GM19395 (cell line): ENCODE results near the gene AQP1.

Experiments
- ATAC-seq: cut with Tn5 transposase; IDR thresholded peaks from one replicate; pipeline ENCODE4 v1.9.1; 2021; ENCODE audit warnings: mild to moderate bottlenecking, moderate library complexity; ENCODE audit not compliant: unreplicated experiment

AQP1 gene

DNA sequence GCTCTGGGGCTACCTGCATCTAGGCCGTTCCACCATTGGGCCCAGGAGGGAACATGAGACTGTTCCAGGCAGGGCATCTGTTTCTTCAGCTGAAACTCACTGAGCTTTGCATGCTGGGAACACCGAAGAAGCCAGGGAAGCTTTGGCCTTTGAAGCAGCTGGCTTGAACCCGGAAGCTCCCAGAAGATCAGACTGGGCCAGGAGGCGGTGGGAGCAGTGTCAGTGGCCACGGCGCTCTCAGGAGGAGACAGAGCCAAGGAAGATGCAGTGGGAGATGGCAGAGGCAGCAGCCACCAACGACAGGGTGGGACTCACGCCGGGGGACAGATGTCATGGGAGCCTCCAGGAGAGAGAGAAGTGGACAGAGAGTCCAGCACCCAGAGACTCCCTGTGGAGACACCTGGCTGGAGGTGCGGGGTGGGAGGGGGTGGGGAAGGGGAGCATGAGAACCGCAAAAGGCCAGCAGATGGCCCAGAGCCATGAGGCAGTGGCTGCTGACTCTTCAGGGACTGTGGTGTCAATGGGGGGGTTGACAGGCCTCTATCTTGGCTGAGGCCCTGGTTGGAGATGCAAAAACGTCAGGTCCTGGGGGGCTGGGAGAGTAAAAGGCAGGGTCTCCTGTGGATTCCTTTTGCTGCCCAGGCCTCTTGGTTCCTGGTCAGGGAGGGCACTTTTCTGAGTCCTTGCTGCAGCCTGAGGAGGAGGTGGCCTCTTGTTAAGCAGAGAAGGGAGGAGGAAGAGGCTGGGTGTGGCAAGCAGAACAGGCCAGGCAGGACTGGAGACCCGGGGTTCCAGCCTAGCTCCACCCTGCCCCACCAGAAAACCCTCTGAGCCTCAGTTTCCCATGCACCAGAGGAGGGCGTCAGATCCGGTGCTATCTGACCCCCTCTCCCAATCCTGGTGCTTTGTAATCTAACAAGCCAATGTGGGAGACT is 6.3 kb upstream of the AQP1 start:
- no peak for ATAC-seq

DNA sequence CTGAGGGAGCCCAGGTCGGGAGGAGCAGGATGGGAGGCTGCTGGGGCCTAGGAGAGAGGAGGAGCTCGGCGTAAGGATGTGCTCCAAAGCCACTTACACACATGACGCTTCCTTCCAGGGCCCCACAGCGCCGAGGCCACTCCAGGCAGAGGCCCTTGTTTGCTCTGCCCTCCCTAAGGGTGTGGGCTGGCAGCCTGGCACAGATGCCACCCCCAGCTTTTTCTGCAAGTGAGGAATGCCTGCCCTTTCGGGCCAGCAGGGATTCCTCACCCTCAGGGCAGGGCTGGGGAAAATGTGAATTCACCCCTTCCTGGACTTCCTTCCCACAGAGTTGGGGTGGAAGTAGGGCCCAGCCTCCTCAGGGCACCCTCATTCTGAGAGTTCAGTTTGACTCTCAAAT is 5.6 kb upstream of the AQP1 start:
- ATAC-seq: no peak

DNA sequence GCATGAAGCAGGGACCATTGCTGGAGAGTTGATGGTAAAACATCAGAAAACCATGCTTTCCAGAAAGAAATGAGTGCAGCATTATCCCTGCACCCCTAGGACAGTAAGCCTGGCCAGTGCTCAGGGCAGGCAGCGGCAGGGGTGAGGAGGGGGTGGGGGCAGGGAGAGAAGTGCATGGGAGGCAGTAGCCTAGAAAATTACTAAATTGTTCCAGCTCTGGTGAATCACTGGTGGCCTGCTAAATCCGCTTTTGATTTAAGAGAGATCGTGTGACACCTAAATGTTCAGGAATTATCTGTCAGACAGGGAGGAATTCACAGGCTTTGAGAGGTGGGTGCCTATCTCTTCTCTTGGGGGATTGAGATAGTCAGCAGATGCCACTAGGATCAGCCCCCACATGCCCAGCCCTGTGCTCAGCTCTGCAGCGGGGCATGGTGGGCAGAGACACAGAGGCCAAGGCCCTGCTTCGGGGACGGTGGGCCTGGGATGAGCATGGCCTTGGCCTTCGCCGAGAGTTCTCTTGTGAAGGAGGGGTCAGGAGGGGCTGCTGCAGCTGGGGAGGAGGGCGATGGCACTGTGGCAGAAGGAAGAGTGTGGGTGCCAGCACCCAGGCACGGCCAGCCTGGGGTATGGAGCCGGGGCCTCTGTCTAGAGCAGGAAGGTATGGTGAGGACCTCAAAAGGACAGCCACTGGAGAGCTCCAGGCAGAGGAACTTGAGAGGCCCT is 5.0 kb upstream of the AQP1 start:
- ATAC-seq: no peak

DNA sequence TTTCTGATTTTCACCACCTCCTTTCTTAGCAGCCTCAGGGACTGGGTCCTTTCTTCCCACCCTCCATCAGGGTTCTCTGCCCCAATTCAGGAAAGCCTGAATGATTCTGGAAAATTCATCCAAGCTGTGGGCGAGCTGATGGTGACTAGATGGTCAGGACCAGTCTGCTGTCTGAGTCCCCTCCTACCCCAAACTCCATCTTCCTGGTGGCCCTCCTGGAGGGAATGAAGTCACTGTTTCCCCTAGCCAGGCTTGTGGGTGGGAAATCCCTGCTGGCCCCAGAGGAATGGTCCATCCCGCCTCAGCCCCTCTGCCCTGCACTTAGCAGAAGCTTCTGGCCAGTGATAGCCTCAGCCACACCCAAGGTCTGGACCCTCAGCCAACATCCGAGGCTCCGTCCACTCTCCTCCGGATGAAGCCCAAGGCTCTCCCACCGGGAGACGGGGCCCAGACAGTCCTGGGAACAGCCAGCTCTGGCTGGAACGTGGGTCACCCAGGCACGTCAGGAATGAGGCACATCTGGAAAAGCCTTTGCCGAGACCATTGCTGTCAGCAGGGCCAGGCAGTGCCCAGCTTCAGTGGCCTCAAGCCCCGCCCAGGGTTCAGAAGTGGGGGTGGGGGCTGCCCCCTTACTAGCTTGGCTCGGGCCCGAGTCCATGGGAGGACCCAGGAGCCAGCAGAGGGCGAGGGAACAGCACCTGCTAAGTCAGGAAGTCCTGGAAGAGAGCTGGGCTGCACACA is 4.0 kb upstream of the AQP1 start:
- no peak for ATAC-seq

DNA sequence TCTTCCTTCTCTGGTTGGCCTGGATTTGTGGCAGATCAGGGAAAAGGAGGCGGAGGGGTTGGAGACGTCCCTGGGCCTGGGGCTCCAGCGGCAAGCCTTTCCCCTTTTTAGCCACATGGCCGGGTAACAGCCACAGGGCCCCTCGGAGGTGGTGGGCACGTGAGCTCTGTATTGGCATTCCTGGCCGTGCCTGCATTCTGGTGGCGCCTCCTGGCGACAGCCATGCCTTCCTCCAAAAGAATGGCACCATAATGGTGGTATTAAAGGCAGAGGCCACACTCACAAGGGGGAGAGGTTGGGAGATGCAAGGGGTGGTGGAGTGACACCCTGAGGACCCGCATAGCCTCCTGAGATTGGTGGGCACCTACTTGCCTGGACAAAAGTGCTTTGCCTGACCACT is 3.0 kb upstream of the AQP1 start:
- ATAC-seq: no peak

DNA sequence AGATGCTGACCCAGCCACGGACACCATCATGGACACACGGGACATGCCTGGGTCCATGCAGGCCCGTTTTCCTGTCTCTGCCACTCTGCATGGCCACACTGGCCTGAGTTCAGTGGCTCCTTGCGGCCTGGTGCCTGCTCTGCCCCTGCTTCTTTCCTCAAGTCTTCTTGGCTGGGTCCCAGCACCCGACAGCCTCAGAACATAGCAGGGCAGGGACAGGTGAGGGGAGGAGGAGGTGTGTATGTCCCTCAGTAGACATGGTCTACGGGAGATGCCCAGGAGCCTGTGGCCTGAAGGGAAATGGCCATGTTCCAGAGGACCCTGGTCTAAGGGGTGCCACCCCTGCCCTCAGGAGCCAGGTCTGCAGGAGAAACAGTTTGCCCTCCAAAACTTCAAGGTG is 2.2 kb upstream of the AQP1 start:
- ATAC-seq: no peak

DNA sequence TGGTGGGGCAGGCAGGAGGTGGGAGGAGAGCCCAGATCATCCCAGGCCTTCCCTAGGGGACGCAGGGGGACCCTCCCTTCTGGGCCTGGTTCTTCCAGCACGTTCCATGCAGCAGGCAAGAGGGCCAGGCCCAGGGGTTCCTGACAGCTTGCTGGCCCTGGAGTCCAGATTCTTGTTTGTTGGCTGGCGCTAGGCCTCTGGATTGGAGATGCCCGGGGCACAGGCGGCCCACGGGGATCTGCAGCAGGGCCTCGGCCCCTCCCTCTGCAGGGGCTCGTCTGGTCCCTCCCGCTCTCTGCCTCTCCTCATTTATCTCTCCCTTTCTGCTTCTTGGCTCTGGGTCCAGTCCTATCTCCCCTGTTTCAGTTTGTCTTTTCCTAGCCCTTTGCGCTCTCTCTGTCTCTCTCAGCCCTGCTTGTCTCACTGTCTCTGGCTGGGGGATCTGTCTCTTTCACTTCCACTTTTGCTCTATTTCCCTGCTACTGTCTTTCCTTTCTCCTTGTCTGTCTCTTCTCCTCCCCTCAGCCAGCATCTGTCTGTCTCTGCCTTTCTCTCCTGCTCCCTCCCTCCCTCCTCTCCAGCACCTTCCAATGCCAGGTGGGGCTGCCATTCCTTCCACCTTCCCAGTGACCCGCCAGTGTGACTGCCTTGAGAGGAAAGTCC is 1.1 kb upstream of the AQP1 start:
- ATAC-seq: no peak

DNA sequence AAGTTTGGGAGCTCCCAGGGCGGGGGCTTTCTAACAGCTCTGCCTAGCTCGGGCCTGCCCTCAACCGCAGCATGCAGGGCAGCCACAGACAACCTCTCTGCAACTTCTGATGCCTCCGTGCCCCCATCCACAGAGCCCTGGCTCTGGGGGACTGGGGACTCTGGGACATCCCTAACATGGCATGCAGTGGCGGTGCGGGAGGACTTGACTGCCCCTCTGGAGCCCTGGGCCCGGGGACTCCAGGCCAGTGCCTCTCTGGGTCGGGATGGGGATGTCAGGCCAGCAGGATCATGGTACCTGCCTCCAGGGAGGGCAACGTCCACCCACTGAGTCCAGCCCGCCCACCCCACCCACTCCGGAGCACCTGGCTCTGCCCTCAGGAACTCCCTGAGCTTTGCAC is 520 bp upstream of the AQP1 start:
- no peak for ATAC-seq

DNA sequence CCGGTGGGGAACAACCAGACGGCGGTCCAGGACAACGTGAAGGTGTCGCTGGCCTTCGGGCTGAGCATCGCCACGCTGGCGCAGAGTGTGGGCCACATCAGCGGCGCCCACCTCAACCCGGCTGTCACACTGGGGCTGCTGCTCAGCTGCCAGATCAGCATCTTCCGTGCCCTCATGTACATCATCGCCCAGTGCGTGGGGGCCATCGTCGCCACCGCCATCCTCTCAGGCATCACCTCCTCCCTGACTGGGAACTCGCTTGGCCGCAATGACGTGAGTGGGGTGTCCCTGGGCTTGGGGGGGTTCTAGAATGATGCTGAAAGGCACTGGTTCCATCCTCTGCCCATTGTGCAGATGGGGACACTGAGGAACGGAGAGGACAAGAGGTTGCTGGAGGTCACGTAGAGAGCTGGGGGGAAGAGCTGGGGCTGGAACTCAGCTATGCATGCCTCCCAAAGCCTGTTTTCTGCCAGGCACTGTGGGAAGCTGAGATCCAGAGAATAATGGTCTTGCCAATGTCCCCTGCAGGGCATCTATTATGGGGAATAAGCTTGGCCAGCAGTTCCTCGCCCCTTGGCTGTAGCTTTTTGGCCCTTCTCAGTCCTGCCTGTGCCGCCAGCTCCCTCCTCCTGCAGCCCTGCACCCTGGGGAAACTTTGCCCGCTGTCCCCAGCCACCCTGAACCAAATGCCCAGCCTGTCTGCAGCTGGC is 523 bp downstream of the AQP1 start:
- no peak for ATAC-seq

DNA sequence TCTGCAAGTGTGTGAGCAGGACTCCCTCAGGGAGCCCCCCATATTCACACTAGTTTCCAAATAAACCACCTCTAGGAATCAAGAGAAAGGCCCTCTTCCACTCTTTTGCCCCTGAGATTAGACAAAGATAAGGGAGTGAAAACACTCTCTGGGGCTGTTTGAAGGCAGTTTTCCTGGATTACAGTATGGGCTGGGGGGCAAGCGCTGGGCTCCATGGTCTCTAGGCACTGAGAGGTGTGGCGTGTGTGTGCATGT is 1.0 kb downstream of the AQP1 start:
- ATAC-seq: no peak

DNA sequence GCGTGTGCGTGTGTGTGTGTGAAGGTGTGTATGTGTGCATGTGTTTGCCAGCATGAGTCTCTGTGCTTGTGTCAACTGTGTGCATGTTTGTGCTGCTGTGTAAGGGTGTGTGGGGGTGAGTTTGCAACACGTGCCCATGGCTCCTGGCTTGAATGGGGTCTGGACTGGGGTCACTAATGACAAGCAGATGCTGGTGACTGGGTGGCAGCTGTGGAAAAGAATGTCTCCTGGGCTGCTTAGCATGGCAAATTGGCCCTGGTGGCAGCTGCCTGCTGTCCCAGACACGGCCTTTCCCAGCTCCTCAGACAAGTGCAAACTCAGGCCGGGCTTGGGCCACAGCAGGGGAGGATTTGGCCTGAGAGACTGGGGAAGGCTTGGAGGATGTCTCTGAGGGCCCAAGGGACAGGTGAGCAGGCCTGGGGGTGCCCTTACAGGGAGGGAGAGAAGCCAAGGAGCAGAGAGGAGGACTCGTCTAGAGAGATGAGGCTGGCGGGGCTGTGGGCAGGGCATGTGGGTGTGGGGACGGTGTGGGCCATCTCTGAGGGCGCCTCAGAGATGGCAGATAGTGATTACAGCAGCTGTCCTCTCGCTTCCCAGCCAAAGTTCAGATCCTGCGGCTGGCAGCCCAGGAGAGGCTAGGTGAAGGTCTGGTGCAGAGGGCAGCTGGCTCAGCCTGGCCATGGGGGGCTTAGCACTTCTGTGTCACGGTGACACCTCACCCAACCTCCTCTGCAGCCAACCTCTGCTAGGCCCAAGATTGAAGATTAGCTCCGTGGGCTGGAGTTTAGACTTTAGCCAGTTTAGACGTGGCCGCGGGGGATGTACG is 1.5 kb downstream of the AQP1 start:
- no peak for ATAC-seq

DNA sequence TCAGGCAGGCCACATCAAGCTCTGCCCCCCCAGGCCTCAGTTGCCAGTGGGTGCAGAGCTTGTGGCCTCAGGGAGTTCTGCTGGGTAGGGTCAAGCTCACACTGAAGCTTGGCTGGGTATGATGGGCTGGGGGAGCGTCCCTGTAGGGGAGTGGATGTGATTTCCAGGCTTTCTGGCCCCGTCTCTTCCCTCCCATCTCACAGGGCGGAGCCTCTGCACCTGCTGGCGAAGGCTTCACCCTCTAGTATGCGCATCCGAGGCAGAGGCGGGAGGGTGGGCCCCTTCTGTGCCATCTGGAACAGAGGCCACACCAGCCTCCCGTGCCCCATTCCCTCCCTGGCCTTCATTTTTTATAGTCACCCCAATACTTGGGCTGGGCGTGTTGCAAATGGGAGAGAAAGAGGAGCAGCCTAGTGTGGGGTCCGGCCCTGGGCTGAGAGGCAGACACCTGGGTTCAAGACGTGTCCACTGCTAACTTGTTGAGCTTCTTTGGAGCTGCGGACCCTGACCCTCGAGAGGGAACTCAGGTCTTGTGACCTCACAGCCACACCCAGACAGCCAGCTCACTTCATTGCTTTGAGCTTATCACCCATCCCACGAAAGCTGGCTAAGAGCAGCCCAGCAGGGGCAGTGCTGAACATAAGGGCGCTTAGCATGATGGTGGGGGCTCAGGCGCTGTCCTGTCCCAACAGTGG is 2.3 kb downstream of the AQP1 start:
- no peak for ATAC-seq

DNA sequence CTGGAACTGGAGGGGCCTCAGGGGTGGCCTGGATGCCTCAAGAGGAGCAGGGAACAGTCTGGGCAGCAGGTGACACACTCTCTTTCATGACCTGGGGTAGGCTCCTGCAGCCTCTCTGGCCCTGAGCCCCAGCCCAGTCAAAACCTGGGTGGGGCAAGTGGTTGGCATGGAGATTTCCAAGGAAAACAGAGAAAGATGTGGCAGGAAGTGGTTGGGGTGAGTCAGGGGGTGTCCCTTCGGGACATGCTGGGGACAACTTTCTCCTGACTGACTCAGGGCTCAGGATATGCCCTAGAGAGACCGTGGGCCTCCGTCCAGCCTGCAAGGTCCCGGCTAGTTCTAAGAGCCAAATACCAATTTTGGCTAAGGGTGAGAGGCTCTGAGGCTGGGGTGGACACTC is 2.9 kb downstream of the AQP1 start:
- no peak for ATAC-seq

DNA sequence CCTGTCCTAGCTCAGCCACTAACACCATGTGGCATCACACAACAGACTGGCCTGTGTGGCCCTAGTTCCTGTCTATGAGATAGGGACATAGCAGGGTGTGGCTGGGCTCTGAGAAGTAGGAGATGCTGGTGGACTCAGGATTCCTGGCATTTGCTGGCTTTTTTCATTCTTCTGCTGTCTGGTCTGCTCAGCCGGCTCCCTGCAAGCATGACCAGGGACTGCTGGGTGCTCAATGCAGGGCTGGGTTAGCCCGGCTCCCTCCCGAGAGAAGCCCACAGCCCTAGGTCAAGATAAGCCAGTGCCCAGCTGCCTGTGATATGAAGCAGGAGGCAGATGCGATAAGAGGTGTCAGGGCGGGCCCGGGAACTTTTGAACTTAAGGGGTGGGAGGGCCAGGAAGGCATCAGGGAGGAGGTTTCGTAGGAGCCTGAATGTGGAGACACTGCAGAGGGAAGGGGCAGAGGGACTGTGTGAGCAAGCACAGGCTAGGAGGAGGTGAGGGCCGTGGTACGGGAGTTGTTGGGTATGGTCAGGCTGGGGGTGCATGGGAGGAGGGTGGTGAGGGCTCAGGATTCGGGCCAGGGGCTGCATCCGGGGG is 3.5 kb downstream of the AQP1 start:
- no peak for ATAC-seq

DNA sequence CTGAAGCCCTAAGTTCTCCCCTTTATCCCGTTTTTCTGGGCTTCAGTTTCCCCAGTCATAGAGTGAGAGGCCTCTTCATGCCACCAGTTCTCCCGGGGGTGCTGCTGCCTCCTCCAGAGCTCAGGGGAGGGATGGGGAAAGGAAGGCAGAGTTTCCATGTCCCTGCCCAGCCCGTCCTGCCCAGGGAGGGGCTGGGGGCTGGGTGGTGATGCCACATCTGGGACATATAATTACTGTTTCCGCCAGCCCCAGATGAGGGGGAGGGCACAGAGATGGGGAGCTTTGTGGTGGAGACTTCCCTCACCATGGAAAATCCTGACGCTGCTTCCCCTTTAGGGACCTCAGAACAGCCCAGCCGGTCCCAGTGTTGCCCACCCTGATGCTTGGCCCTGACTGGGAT is 4.1 kb downstream of the AQP1 start:
- no peak for ATAC-seq

DNA sequence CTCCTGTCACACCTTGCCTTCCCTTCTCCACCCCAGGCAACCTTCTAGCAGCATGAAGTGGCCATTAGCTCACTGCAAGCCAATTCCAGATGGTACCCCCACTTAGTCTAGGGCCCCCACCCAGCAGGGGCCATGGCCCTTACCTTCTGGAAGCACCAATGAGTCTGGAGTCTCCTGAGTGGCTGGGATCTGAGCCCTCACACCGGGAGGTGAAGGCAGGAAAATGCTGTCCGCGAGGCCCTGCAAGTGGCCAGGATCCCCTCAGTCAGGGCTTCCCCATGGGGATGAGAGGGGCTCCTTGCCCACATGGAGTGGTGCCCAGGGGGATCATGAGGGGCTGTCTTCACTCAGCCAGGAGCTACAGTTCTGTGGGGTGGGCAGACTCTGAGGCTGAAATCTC is 4.6 kb downstream of the AQP1 start:
- no peak for ATAC-seq

DNA sequence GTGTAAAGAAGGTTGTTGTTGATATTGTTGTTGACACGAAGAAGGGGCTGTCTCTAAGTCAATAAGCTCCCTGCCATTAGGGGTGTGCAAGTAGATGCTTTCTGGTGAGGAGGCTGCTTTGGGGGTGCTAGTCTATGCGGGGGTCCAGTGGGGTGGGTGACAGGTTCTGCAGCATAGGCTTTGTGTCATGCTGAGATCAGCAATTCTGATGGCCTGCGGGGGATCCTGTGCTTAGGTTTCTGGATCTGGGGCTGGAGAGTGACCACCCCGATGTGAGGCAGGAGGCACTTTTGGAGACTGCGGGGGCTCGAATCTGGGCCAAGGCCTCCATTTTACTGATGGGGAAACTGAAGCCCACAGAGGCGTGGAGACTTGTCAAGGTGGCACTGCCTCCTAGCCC is 5.1 kb downstream of the AQP1 start:
- ATAC-seq: no peak

DNA sequence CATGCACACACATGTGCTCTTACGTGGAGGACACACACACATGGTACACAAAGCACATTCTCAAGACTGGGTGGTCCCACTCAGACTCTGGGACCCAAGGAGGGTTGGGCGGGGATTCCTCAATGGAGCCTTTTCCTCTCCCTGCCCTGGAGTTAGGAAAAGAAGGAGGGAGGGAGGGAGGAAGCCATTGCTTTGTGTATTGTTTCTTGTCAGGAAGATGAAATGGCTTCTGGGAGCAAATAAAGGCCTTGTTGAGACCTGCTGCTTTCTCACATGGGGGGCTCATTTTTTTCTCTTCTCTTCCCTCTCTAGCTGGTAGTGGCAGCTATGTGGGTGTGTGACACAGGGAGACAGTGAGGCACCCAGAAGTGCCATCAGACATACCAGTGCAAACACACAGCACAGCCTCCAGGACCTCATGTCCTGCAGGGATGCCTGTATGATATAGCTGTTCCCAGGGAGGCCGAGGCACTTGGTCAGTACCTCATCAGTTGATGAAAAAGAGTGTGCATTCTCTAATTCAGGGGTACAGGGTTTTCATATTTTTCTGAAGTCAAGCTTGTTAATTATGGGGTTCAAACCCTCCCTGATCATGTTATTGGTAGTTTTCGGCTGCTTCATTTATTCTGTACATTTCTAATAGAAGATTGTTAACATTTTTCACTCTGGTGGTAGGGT is 5.7 kb downstream of the AQP1 start:
- no peak for ATAC-seq
